ENCODE results near the gene BACH2. TPM values are rescaled to one million over a fixed set of nuclear protein-coding genes. Genes with fewer than 3 reads are reported as not detected.

Gene BACH2
- total and polyA plus RNA-seq, 9 of the 15 experiments (the other 6 are each of a cell fraction or from before 2014, with no cell fraction given) = 0.06 to 3.1 (median 0.59) TPM

DNA sequence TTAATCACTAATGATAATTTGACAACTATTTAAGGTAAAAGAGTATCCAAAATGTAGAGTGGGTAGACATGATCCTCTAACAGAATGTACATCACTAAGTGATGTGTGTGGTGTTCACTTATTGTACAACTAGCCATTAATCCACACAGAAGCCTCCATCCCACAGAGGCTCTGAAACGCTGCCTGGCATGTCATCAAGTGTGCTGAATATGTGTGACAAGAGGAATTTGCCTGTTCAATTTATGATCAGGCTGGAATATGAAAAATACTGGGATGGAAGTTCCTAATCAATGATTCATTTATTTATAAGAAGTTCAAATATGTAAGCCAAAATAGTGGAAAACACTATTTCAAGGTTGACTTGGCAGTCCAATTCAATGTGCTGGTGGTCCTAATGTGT lies 72.4 kb downstream of the BACH2 start:
- Histone ChIP-seq H3K4me3 (no peak overlapping the region), H2AFZ (ENCODE audit: low read depth, low read length) (no peak overlapping the region), H3K27me3 (ENCODE audit: control insufficient read depth in 2 of 2, insufficient read depth in 2 of 2, low read length in 2 of 2) (peaks cover 0 to 8% of the 10 kb centered on the region in 2 experiments; a peak in 1 of 5 replicates), H3K9ac (ENCODE audit: insufficient read depth in 1 of 2, low read depth in 2 of 2, low read length in 2 of 2) (no peak overlapping the region), H3K9me1 (ENCODE audit: control insufficient read depth, insufficient read depth, low read length) (no peaks in the 10 kb centered on the region), H3K9me3 (replicated peaks; ENCODE audit: control insufficient read depth, insufficient read depth, low read depth, low read length) (no peaks in the 10 kb centered on the region; the same call in 1 of the 2 replicates), H3K27ac (ENCODE audit: extremely low read depth, low read depth, low read length) (no peak overlapping the region), H3K36me3 (ENCODE audit: control insufficient read depth, insufficient read depth, low read length) (no peaks in the 10 kb centered on the region), H3K79me2 (ENCODE audit: control insufficient read depth, insufficient read depth, low read length) (no peaks in the 10 kb centered on the region), H4K20me1 (replicated peaks; ENCODE audit: control insufficient read depth, insufficient read depth, low read length) (no peaks in the 10 kb centered on the region), H3K4me1 (replicated peaks in 1 of 2; ENCODE audit: control insufficient read depth in 2 of 2, insufficient read depth in 2 of 2, low read length in 2 of 2) (peaks cover 0 to 2% of the 10 kb centered on the region in 2 experiments; a peak in 3 of 5 replicates), H3K4me2 (ENCODE audit: insufficient read depth, low read length) (no peak overlapping the region)
- intact Hi-C loops (cut with micrococcal nuclease) (no loop called here), in situ Hi-C loops (cut with MboI) (no loop called here)
- ATAC-seq (no peak), FAIRE-seq (no peak), DNase-seq (ENCODE audit: extremely low read depth in 1 of 4, low spot score in 3 of 4) (no peak)
- BruUV-seq (replicated peaks) = no TSS peak
- CTCF ChIA-PET (ENCODE audit: low intra/inter-chr PET ratio) = no interaction called here
- 10% methylated on average over 1 of the region's 1 CpG for WGBS (ENCODE audit: insufficient coverage, low coverage, missing lambda C conversion rate)
- POLR2A ChIA-PET = no interaction called here
- TF ChIP-seq MEF2A (IDR thresholded peaks at IDR 0.05; ENCODE audit: control insufficient read depth, low read depth, low read length) = no peak
- no peak for TF ChIP-seq RAD21 (CRISPR knock-in tag; conservative IDR thresholded peaks at IDR 0.05 in 1 of 2, IDR thresholded peaks at IDR 0.05 in 1 of 2)
- TF ChIP-seq DPF2 (IDR thresholded peaks at IDR 0.05) = no peak
- TF ChIP-seq, protein P1, sequence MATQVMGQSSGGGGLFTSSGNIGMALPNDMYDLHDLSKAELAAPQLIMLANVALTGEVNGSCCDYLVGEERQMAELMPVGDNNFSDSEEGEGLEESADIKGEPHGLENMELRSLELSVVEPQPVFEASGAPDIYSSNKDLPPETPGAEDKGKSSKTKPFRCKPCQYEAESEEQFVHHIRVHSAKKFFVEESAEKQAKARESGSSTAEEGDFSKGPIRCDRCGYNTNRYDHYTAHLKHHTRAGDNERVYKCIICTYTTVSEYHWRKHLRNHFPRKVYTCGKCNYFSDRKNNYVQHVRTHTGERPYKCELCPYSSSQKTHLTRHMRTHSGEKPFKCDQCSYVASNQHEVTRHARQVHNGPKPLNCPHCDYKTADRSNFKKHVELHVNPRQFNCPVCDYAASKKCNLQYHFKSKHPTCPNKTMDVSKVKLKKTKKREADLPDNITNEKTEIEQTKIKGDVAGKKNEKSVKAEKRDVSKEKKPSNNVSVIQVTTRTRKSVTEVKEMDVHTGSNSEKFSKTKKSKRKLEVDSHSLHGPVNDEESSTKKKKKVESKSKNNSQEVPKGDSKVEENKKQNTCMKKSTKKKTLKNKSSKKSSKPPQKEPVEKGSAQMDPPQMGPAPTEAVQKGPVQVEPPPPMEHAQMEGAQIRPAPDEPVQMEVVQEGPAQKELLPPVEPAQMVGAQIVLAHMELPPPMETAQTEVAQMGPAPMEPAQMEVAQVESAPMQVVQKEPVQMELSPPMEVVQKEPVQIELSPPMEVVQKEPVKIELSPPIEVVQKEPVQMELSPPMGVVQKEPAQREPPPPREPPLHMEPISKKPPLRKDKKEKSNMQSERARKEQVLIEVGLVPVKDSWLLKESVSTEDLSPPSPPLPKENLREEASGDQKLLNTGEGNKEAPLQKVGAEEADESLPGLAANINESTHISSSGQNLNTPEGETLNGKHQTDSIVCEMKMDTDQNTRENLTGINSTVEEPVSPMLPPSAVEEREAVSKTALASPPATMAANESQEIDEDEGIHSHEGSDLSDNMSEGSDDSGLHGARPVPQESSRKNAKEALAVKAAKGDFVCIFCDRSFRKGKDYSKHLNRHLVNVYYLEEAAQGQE (IDR thresholded peaks at IDR 0.05; ENCODE audit: borderline replicate concordance) = no peak
- TF ChIP-seq, protein P1 (CRISPR knock-in tag; IDR thresholded peaks at IDR 0.05; ENCODE audit: low read depth) = no peak
- TF ChIP-seq, protein P2, sequence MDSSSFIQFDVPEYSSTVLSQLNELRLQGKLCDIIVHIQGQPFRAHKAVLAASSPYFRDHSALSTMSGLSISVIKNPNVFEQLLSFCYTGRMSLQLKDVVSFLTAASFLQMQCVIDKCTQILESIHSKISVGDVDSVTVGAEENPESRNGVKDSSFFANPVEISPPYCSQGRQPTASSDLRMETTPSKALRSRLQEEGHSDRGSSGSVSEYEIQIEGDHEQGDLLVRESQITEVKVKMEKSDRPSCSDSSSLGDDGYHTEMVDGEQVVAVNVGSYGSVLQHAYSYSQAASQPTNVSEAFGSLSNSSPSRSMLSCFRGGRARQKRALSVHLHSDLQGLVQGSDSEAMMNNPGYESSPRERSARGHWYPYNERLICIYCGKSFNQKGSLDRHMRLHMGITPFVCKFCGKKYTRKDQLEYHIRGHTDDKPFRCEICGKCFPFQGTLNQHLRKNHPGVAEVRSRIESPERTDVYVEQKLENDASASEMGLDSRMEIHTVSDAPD (CRISPR knock-in tag; IDR thresholded peaks at IDR 0.05) = no peak
- TF ChIP-seq ZNF76 (CRISPR knock-in tag; IDR thresholded peaks at IDR 0.05; ENCODE audit: borderline replicate concordance) = no peak
- TF ChIP-seq SMARCA5 (IDR thresholded peaks at IDR 0.05) = no peak
- TF ChIP-seq ZNF174 (CRISPR knock-in tag; IDR thresholded peaks at IDR 0.05) = no peak
- TF ChIP-seq ZNF75A (CRISPR knock-in tag; IDR thresholded peaks at IDR 0.05) = no peak
- TF ChIP-seq CBX8 (IDR thresholded peaks at IDR 0.05; ENCODE audit: borderline replicate concordance, extremely low read depth, low read depth, low read length, poor library complexity, severe bottlenecking) = no peak
- TF ChIP-seq ZNF23 (CRISPR knock-in tag; IDR thresholded peaks at IDR 0.05) = no peak
- no peak for TF ChIP-seq KLF13 (tag; IDR thresholded peaks at IDR 0.05; ENCODE audit: borderline replicate concordance, low read depth)

Measured in K562 (cell line).